GM18499 (cell line): ENCODE measurements around the gene SHISA6.

Experiments
- ATAC-seq: cut with Tn5 transposase; IDR thresholded peaks from one replicate; pipeline ENCODE4 v1.9.1; 2021; ENCODE audit warnings: moderate number of reproducible peaks; ENCODE audit not compliant: insufficient read depth, unreplicated experiment

Gene SHISA6

DNA sequence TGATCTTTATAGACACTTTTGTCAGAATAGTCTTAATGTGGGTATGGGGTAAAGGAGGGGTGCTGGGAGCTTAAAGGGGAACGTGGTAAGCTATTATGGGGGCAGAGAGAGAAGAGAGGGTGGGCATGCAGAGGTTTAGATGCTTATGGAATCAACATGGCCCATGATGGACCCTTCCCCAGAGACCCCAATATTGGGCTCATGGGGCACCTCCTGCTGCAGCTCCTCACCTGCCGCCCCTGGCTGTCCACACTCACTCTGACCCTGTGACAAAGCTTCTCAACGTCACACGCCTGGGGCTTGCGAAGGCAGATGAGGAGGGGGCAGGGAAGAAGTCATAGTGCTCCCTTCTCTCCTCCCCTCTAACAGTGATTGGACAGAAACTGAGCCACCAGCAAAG, 95.3 kb downstream of the SHISA6 start:
- ATAC-seq: no peak

DNA sequence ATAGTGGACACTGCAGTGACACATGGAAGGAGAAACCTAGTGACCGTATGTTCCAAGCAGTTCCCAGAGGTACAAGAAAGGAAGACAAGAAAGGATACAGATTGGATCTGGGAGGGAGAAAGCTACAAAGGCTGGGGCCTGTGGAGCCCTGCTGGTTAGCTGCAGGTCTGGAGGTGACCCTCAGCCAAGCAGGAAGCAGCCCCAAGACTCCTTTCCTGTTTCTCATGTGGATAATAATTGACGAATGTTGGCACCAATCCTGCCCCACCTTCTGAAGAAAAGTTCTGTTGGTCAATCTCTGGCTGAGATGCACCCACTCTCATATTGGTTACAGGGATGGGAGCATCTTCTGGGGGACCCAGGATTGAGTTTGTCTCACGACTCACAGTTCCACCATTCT, 99.8 kb downstream of the SHISA6 start:
- ATAC-seq: no peak

DNA sequence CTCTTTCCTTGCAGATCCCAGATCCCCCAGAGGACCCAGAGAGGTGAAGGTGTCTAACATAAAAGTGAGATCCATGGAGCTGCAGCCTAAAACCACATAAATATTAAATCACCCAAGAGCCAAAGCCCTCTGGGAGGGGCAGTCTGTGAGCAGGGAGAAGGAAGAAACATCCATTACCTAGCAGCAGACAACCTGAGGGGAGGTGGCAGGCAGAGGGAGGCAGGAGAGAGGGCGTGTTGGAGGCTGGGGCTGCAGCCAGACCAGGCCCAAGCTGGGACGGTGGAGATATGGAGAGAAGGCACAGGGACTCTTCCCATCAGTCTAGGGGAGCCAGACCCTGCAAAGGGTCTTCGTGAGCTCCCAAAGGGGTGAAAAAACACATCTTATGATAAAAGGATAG, 101.1 kb downstream of the SHISA6 start:
- no peak for ATAC-seq

DNA sequence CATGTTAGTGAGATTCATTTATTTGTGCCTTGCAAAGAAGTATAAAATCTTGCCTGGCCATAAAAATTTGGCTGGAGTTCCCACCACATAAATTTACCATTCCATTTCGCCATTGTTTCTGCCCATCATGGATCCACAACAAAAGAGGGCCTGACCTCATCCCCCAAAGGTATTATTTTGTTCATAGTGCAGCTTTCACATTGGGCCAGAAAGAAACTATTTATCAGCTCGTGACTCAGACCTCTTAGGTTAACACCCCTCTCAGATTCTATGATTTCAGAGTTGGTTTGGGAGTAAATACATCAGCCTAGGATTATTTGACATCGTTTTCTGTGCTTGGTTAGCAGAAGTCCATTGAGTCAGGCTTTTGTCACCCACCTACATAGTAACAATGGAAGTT, 108.1 kb downstream of the SHISA6 start:
- no peak for ATAC-seq

DNA sequence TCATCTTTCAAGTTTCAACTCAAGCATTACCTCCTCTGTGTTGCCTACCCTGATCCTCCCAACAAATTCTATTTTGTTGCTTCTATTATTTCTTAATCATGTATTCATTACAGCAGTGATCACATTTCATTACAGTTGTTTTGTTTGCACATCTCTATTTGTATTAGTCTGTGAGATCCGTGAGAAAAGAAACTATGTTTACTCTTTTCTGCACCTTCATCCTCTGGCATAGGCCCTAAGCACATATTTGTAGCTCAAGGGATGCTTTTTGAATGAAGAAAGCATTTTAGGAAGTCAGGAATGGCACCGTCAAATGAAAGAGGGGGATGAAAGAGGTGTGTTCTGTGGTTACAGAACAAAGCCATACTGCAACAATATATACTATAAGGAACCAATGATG, 110.5 kb downstream of the SHISA6 start:
- no peak for ATAC-seq

DNA sequence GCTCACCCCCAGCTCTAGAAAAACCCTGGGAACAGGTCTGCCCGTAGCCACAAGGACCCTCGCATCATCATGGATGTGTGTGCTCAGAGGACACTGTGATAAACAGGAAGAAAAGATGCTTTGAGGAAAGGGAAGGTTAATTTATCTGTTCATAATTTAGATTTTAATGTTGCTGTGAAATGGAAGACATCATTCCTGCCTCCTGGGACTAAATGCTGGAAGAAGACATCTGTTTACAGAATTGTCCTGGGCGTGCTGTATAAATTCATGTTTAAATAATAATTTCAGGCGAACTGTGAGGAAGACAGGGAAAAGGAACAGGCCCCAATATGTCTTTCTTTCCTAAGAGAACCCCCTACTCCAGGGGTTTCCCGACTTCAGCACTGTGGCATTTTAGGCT, 112.6 kb downstream of the SHISA6 start:
- ATAC-seq: no peak

DNA sequence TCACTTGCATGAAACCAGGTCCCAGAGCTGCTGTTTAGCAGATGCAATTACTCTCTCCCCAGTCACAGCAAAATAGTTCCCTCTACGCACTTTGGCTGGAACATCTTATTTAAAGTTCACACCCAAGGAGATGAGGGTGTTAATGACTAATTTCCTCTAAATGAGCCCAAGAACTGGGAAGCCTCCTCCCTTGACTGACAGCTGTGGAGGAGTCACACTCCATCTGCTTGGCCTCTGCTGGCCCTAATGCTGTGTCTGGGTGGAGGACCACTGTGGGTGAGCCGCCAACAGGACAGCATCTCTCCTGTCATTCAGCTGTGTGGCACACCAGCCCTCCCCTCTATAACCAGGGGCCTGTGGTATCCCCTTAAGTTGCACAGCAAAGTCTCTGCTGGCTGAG, 115.4 kb downstream of the SHISA6 start:
- no peak for ATAC-seq

DNA sequence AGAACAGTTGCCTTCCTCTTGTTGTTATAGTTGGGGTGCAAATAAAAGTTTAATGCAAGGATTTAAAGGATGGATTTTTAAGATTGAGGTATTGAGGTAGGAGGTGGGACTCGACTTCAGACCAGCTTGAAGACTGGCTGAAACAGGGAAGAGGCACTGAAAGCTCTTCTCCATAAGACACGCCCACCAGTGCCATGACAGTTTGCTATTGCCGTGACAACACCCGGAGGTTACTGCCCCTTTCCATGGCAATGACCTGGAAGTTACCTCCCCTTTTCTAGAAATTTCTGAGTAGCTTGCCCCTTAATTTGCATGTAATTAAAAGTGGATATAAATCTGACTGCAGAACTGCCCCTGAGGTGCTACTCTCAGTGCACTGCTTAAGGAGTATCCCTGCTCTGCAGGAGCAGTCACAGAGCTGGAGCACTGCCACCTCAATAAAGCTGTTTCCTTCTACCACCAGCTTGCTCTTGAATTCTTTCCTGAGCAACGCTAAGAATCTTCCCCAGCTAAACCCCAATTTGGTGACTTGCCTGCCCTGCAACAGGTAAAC, 122.6 kb downstream of the SHISA6 start:
- ATAC-seq: no peak

GRCh38 chr17:11366272-11366850, 125.3 kb downstream of the SHISA6 start:
- ATAC-seq: no peak

- no peak for ATAC-seq
Measured at GRCh38 chr17:11369575-11369974, 128.6 kb downstream of the SHISA6 start.

GRCh38 chr17:11372692-11373091, 131.7 kb downstream of the SHISA6 start:
- no peak for ATAC-seq

GRCh38 chr17:11378506-11378905, 137.5 kb downstream of the SHISA6 start:
- no peak for ATAC-seq

DNA sequence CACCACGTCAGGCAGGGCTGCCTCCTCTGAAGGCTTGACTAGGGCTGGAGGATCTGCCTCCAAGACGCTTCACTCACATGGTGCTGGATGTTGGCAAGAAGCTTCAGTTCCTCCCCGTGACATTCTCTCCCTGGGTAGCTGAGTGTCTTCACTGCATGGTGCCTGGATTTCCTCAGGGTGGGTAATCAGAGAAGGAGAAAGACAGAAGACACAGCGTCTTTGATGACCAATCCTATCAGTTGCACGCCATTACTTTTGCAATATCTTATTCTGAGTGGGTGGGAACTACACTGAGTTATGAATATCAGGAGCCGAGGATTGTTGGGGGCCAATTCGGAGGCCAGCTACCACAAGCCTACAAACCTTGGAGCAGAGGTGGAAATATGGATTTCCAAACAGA, 139.7 kb downstream of the SHISA6 start:
- no peak for ATAC-seq

DNA sequence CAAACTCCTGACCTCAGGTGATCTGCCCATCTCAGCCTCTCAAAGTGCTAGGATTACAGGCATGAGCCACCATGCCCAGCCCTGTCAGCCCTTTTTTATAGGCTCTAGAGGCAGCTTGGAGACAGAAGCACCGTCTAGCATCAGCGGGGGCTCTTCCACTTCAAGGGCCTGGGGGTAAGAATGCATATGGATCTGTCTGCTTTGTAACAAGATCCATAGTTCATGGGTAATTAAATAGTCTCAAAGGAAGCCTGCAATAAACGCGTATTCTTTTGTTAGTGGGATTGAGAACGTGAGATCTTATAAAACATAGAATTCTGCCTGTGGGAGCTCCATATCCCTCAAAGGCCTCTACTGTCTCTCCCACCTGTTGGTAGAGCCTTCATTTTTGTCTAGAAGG, 142.1 kb downstream of the SHISA6 start:
- no peak for ATAC-seq

GRCh38 chr17:11384131-11384530, 143.1 kb downstream of the SHISA6 start:
- no peak for ATAC-seq

DNA sequence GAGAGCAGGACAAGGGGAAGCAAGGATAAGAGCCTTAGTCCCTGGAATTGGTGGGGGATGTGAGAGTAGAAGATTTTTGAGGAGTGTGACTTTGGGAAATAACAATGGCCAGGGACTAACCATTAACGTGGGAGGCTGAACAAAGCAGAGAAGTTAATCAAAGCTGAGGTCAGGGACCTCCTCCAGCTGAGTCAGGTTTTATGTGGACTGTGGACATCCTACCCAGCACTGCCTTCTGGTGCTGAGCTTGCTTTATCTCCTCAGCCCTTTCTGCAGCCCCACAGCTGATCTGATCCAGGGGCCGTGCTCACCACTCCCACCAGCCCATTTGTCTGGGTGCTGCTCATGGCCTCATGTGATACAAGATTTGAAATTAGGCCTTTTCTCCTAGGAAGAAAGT, 146.6 kb downstream of the SHISA6 start:
- ATAC-seq: no peak

DNA sequence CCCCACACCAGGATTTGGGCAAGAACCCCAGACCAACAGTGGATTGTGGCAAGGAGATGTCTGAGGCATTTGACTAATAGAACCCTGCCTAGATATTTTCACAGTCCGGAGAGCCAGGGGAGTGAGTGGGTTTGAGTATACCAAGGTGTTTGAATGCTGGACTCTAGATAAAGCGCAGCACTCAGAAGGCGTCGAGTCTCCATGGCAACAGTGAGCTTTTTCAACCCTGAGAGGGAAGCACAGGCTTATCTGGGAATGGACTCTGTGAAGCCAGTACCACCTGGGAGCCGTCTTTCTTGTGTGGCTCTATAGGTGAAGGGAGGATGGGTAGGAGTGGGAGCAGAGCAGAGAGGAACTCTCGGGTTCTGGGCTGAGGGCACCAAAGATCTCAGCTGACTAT, 147.0 kb downstream of the SHISA6 start:
- ATAC-seq: no peak

DNA sequence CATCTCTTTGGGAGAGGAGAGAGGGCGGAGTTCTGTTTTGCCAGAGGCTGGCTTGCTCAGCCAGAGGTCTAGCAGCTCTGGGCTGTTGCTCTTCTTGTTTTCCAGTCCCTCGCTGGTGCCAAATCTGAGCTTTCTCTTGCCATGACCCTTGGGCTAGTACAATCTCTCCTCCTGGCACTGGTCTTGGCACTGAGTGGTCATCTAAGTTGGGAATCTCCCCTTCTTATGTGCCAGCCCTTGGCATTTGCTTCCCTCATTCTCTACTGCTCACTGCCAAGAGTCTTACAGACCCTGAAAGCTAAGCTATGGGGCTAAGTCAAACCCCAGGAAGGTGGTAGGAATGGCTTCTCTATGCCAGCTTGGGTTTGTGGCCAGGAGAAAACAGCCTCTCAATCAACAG, 148.6 kb downstream of the SHISA6 start:
- ATAC-seq: no peak

GRCh38 chr17:11391134-11391533, 150.1 kb downstream of the SHISA6 start:
- no peak for ATAC-seq

- ATAC-seq: no peak
Measured at GRCh38 chr17:11404431-11405276, 163.6 kb downstream of the SHISA6 start.

DNA sequence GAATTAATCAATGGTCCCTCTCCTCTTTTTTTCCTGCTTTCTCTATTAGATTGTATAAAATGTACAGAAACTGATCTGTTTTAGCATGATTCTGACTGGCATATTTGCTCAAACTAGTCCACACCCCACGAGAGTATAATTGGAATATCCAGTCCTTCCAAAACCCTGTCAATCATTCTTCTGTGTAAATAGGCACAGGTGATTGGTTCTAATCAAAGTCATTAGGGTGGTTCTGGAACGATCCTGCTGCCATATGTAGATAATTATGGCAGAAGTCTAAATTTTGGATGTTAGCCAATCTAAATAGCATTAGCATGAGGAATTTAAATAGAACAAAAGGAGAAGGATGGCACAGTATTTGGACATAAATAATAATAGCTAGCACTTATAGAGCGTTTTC, 165.7 kb downstream of the SHISA6 start:
- no peak for ATAC-seq

- ATAC-seq: no peak
Measured at GRCh38 chr17:11412654-11413053, 171.6 kb downstream of the SHISA6 start.
